Vagina (tissue), 2 donors: ENCODE measurements around the gene SLC29A1.
"Not testable (repeated sequence)": the region's sequence is repeated elsewhere in the genome, so short reads cannot be mapped to it uniquely, and the experiment has no call there.

Source experiments
- POLR2A ChIP-seq, 2 donors: fragments of 450-650 bp; IDR thresholded peaks; one replicate each; pipeline ENCODE4 v1.6.1; 2017; ENCODE audit warnings: antibody characterized with exemption in 2 of 2, mild to moderate bottlenecking in 2 of 2, moderate library complexity in 2 of 2
- TF ChIP-seq, protein P1 (sequence below), 3 experiments: fragments of 450-650 bp in 2 of 3; fragments of 200-600 bp in 1 of 3; sonication (generic) in 1 of 3; IDR thresholded peaks; one replicate each; pipeline ENCODE4 v1.5.1; 2017 to 2019; ENCODE audit warnings: antibody characterized with exemption in 3 of 3, mild to moderate bottlenecking in 2 of 3, moderate library complexity in 2 of 3

DNA sequence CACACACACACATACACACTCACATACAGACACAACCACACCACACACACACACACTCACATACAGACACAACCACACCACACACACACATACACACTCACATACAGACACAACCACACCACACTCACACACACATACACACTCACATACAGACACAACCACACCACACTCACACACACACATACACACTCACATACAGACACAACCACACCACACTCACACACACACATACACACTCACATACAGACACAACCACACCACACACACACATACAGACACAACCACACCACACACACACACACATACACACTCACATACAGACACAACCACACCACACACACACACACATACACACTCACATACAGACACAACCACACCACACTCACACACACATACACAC lies 41.6 kb upstream of the SLC29A1 start:
- TF ChIP-seq, protein P1, sequence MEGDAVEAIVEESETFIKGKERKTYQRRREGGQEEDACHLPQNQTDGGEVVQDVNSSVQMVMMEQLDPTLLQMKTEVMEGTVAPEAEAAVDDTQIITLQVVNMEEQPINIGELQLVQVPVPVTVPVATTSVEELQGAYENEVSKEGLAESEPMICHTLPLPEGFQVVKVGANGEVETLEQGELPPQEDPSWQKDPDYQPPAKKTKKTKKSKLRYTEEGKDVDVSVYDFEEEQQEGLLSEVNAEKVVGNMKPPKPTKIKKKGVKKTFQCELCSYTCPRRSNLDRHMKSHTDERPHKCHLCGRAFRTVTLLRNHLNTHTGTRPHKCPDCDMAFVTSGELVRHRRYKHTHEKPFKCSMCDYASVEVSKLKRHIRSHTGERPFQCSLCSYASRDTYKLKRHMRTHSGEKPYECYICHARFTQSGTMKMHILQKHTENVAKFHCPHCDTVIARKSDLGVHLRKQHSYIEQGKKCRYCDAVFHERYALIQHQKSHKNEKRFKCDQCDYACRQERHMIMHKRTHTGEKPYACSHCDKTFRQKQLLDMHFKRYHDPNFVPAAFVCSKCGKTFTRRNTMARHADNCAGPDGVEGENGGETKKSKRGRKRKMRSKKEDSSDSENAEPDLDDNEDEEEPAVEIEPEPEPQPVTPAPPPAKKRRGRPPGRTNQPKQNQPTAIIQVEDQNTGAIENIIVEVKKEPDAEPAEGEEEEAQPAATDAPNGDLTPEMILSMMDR (IDR thresholded peaks at IDR 0.05) = not testable (repeated sequence)
- not testable (repeated sequence) for TF ChIP-seq POLR2A (IDR thresholded peaks at IDR 0.05)
